Measurements from ENCODE around the gene CRMP1.

CRMP1 gene

DNA sequence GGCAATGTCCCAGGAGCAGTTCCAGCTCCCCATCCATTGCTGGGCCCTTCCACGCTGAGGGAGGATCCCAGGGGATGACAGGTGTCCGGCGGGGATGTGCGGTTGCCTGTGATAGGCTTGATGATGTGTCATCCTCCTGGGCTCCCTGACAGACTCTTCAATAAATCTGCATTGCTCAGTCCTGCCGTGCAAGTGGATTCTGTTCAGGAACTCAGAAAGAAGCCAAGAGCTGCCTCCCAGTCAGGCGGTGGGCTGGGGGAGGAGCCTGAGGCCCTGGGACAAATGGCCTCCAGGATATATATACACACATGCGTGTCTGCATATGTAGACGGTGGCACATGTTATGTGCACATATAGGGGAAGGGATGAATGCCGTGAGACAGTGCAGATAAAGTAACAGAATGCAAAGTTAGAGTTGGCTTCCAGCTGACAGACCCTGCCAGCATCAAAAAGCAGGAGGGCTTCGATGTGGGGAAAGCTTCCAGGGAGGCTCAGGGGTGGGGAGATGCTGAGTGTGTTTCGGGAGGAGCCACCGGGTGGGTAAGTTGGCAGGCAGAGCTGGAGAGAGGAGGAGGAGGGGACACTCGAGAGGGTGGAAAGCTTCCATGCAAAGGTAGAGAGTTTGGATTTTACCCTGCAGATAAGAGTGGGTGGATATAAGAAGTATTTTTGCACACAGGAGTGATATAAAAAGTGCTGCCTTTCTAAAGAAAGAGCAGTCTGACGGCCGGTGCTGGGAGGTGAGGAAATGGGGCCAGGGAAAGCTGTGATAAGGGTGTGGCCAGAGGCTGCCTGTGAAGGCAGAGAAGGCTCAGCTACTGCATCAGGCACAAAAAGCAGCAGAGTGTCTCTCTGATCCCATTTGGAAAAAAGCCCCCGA lies 28.5 kb upstream of the CRMP1 start:
- no peak for DNase-seq (ENCODE audit: low read depth in 3 of 3, low spot score in 1 of 3)

DNA sequence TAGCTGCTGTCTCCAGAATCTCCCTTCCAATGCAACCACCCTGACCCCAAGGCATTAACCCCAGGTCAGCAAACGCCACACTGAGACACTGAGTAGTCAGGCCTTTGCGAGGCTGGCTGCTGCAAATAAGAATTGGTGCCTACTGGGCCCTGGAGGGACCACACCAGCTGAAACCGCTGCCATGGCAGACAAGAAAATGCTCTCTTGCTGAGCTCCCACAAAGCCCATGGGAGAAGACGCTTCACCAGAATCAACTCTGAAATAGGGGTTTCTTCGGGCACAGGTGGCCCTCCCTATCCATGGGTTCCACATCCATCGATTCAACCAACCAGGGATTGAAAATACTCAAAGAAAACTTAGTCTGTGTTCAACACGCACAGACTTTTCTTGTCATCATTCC lies 26.7 kb upstream of the CRMP1 start:
- no peak for DNase-seq (ENCODE audit: low read depth in 3 of 3, low spot score in 1 of 3)

DNA sequence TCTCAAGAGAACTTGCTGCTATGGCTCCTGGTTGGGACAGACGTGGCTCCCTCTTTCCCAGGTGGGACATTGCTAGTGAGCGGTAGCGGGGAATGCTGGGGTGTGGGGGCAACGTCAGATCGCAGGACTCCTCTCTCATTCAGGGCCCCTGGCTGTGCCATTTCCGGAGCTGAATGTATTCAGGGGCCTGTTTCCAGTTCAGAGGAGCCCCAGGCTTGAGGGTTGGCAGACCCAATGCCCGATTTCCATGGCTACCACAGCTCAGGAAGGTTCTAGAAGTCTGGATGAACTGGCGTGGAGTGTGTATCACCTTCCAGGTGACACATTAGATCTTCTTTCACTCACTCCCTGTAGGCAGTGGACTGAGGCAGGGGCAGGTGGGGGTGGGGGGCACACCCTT lies 26.2 kb upstream of the CRMP1 start:
- DNase-seq (ENCODE audit: low read depth in 3 of 3, low spot score in 1 of 3) = no peak

DNA sequence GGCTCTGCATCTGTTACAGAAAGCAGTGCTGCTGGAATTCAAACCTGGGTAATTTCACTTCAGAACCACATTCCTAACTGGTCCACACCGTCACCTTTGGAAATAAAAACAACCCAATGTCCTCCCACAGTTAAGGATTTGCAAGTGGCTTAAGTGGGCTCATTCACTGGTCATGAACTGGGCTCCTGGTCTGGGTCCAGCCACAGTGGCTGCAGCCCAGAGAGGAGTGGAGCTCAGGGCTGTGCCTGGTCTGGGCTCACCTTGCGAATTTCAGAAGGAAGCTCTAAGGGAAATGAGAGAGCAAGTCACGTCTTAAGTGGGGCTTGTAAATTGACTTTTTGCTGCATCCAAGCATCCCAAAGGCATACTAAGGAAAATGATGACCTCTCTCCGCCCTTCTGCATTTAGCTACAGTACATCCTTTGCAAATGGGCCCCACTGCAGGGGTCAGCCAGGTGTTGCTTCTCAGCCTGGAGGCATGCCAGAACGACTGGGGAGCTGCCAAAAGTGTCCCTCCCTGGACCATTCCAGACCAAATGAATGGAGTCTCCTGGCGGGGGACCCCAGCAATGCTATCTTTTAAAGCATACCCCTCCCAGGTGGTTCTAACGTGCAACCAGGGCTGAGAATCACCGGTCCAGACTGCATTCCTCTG lies 25.6 kb upstream of the CRMP1 start:
- no peak for DNase-seq (ENCODE audit: low read depth in 3 of 3, low spot score in 1 of 3)

GRCh38 chr4:5917672-5918071 lies 24.8 kb upstream of the CRMP1 start:
- DNase-seq (ENCODE audit: low read depth in 3 of 3, low spot score in 1 of 3) = no peak

DNA sequence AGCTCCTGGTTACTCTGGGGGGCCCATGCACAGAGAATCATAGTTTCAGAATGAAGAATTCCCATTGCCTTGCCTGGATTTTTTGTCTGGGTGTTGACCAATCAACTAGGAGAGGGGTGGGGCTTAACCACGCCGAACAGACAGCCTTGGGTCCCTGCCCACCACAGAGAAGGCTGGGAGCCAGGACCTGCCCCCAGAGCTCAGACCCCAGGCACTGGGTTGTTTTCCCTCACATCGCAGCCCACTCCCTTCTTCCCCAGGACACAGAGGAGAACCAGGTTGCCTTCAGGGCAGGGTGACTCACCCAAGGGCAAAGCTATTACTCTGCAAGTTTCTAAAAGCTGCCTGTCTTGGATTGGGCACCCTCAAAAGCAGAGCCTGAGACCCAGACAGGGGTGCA lies 23.3 kb upstream of the CRMP1 start:
- DNase-seq (ENCODE audit: low read depth in 3 of 3, low spot score in 1 of 3) = no peak

- DNase-seq (ENCODE audit: low read depth in 3 of 3, low spot score in 1 of 3) = no peak
Measured at GRCh38 chr4:5913454-5913853, 20.6 kb upstream of the CRMP1 start.

GRCh38 chr4:5912614-5913019 lies 19.7 kb upstream of the CRMP1 start:
- no peak for DNase-seq (ENCODE audit: low read depth in 3 of 3, low spot score in 1 of 3)

- DNase-seq (ENCODE audit: low read depth in 3 of 3, low spot score in 1 of 3) = no peak
Measured at GRCh38 chr4:5908876-5909427, 16.1 kb upstream of the CRMP1 start.

GRCh38 chr4:5906191-5906590 lies 13.3 kb upstream of the CRMP1 start:
- no peak for DNase-seq (ENCODE audit: low read depth in 3 of 3, low spot score in 1 of 3)

DNA sequence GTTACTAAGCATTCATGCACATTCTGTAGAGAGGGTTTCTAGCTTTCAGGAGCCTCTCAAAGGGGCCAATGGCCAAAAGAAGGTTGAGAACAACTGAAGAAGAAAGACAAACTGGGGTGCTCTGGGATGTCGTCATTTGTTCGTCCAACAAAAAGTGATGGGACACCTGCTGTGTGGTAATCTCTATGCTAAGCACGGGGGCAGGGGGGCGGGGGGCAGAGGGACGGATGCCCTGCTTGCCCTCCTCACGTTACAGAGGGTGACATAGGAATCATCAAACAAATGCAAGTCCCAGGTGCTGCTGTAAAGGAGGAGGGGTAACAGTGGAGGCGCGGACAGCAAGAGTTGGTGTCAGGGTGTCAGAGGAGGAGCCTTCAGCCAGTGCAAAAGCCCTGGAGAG lies 12.8 kb upstream of the CRMP1 start:
- DNase-seq (ENCODE audit: low read depth in 3 of 3, low spot score in 1 of 3) = no peak

GRCh38 chr4:5900844-5901243 lies 8.0 kb upstream of the CRMP1 start:
- no peak for DNase-seq (ENCODE audit: low read depth in 3 of 3, low spot score in 1 of 3)

- no peak for DNase-seq (ENCODE audit: low read depth in 3 of 3, low spot score in 1 of 3)
Measured at GRCh38 chr4:5899881-5900280, 7.0 kb upstream of the CRMP1 start.

DNA sequence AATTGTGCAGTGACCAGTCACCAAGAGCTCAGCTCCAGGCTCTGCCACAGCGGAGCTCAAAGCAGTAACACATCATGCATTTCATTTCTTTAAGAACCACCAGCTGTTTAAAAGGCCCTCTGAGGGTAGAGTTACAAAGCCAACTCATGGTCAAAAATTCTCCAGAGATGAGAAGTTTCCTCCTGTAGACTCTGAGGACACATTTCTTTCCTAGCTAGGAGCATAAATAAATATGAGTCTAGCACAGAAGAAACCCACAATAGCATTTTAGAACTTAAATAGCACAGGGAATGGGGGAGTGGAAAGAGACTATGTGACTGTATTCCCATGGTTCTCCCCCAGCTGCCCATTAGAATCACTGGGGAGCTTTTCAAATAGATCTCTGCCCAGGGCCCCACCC lies 6.5 kb upstream of the CRMP1 start:
- no peak for DNase-seq (ENCODE audit: low read depth in 3 of 3, low spot score in 1 of 3)

DNA sequence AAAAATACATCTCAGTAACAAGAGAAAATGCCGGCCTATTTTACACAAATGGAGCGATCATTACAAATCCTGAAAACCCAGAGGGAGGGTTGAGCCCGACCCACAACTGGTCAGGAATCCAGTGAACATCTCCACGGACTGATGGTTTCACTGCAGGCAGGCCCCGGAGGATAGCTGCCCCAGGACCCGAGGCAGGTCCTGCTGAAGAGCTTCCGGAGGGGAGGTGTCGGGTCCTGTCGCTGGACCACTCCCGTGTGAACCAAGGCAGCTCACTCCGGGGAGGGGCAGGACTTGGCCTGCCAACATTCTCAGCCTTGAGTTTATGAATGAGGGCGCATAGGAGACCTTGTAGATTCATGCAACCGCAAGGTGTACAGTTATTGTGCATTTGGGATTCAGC lies 4.8 kb upstream of the CRMP1 start:
- no peak for DNase-seq (ENCODE audit: low read depth in 3 of 3, low spot score in 1 of 3)

- DNase-seq (ENCODE audit: low read depth in 3 of 3, low spot score in 1 of 3) = no peak
Measured at GRCh38 chr4:5895287-5895686, 2.4 kb upstream of the CRMP1 start.

- no peak for DNase-seq (ENCODE audit: low read depth in 3 of 3, low spot score in 1 of 3)
Measured at GRCh38 chr4:5894266-5894665, 1.4 kb upstream of the CRMP1 start.

GRCh38 chr4:5893591-5893990 lies 705 bp upstream of the CRMP1 start:
- DNase-seq (ENCODE audit: low read depth in 3 of 3, low spot score in 1 of 3) = no peak

DNA sequence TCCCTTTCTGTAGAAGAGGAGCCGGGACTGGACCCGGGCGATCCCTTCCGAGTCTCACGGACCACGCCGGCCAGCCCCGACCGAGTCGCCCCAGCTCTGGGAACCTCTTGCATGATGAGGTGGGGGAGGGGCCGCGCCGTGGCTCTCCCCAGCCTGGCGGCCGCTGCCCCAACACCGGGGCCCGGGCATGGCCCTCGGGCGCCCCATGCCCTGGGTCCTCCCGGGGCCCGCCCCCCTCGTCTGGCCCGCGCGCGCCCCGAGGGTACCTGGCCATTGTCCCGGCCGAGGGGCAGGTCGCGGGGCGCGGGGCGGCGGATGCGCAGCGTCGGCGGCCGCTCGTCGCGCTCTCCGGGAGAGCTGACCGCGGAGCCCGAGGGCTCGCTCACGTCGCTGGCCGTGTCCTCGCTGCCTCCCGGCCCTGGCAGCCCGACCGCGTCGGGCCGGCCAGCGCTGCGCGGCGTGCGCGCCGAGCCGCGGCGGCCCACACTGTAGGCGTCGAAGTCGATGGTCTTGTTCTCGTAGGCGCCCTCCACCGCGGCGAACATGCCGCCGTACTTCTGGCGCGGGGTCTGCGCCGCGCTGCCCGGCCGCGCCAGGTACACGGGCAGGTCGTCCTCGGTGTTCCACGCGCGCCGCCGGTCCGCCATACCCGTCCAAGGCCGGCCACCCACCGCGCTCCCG lies 423 bp downstream of the CRMP1 start:
- DNase-seq (ENCODE audit: low read depth in 3 of 3, low spot score in 1 of 3) = no peak

DNA sequence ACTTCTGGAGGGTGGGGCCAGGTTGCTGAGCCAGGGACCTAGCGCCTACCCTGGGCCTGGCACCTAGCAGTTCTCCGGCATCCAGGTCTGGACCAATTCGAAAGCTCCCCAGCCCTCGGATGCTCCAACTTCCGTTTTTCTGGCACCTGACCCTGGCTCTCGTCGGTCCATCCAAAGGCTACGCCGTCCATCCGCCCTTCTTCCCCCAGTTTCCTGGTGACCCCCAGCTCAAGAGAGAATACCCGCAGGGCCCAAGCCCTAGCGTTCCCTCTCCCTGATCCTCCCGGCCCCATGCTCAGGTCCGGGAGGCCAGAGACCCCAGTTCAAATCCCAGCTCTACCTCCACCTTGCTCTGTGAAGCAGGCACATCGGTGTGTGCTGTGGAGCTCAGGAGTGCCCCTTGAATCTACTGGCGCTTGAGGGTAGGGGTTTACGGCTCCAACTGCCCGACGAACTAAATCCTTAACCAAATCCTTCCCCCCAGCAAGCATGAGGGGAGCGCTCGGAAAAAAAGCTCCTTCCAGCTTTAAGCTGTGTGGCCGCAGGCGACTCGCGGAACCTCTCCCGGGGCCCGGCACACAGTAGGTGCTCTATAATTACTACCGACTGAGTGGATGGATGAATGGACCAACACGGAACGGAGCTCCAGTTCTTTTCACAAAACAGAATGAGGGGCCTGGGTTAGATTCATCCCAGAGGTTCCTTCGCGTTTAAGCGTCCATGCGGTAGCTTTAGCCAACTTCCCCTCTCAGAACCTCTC lies 1.1 kb downstream of the CRMP1 start:
- no peak for DNase-seq (ENCODE audit: low read depth in 3 of 3, low spot score in 1 of 3)

GRCh38 chr4:5890063-5890727 lies 2.7 kb downstream of the CRMP1 start:
- no peak for DNase-seq (ENCODE audit: low read depth in 3 of 3, low spot score in 1 of 3)

Data from stimulated activated CD4-positive, alpha-beta T cell treated with anti-CD3 and anti-CD28 coated beads, TNF-alpha, amount 100 ng/mL, for 1 hour (primary cell).